Ureter (tissue), 1 donor: ENCODE measurements around the gene NTM. TPM values are rescaled to one million over a fixed set of nuclear protein-coding genes. Genes with fewer than 3 reads are reported as not detected.
"Not testable (repeated sequence)": the region's sequence is repeated elsewhere in the genome, so short reads cannot be mapped to it uniquely, and the experiment has no call there.

Experiments used
- DNase-seq: peaks from one replicate; pipeline ENCODE4 v3.0.0-alpha.2; 2020; ENCODE audit warnings: low spot score
- total RNA-seq: library from RNA; stranded (reverse); gene quantifications from one replicate; pipeline ENCODE4 v1.2.4, GENCODE V29; 2023
- donor health status: DM: yes; HTN: yes; CAD: no.

Gene NTM
- total RNA-seq, 1 donor from 2014 or later = 9.9 TPM

DNA sequence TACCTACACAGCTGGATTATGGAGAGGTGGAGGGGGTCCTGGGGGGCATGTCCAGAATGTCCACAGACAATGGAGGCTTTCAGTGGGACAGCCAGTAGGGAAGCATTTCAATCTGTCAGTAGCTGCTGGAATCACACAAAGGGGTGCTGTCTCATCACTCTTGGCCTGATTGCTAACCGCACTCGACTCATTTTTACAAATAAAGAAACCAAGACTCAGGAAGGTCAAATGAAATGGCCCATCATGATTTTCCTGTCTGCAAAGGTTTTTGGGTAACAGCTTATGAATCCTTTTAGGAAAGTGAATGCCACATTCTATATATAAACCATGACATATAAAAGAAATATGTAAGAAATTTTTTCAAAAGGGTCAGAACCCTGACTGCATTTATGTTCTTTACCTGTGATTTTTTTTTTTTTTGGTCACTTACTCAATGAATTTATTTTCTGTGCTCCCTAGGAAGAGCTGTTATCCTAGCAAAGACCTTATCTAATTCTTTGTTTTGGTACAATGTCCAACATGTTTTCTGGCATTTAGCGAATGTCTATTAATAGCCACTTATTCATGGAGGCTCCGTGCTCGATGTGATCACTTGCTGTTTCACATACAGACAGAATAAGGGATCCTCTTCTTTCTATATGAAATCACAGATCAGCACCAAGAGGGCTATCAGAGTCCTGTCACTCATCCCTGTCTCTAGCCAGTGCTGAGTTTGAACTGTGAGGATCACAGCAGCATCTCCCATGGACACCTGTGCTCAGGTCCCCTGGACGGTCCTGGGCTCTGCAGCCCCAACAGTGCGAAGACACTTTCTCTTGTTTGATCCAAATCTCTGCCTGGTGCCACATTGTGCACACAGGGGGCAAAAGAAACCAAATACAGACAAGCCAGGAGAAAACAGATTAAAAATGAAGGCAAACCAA is 979.7 kb downstream of the NTM start:
- no peak for DNase-seq

DNA sequence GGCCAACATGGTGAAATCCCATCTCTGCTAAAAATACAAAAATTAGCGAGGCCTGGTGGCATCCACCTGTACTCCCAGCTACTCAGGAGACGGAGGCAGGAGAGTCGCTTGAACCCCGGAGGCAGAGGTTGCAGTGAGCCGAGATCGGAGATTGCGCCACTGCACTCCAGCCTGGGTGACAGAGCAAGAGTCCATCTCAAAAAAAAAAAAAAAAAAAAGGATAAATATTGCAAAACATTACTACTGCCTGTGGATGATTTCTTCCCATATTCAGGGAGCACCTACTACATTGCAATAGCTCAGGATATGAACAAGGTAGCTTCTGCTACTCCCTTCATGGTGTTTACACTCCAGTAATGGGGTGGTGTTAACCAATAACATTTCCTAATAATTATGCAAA is 980.6 kb downstream of the NTM start:
- DNase-seq = no peak

DNA sequence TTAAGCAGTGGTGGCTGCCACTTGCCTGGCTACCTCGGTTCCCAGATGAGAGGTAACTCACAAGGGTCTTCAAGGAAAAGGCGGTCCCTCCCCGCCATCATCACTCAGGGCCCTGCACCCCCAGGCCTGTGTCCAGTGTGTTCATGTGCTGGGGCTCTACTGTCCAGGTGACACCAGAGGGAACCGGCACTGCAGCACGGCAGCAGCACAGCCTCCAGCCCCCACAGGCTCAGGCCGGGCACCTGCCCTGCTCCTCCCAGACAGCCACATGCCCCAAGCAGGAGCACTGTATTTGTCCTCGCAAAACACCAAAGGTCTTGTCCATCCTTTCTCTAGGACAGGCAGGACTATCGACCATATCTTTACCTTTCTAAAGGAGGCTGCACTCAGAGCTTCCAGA is 982.1 kb downstream of the NTM start:
- no peak for DNase-seq

DNA sequence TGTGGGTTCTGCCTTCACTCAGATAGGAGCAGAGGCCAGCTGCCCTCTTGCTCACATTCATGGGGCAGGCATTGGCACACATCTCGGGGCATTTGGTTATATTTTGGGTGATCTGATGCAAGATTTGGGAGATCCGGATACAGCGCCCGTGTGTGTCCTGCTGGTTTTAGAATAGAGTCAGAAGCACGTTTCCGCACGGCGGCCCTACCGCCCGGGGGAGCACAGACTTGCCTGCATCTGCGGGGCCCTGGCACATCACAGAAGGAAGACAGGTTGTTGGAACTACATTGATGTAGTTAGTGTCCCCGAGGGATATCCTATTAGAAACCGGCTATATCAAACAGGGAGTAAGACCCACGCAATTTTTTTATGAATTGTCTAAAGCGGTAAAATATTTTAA is 982.8 kb downstream of the NTM start:
- no peak for DNase-seq

DNA sequence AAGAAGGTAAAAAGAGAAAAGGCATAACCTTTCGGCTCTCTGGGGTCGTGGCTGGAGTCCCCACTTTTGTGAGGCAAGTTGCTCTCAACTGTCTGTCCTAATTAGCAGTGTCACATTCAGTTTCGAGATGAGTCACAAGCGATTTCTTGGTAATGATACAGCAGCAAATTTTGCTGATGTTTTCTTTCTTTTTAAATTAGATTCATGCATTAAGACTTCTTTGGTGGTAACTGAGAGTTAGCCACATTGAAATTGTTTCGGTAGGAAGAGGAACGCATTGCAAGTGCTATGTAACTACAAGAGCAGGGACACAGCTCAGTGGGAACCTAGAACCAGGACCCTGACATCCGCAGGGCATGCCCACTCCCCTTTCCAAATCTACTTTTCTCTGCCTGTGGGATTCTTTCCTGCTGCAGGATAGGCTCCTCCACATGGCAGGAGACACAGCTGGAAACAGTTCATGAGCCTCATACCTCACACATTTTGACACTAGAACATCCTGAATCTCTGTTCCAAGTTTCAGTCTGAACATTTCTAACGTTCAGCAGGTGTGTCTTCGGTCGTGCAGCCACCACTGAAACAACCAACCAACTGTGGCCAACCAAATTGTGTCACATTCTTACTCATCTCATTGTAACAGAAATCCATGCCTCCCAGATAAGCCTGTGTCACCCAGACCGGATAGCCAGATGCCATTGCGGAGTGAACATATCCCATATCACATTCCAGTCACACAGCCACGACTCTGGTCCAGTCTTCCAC is 987.6 kb downstream of the NTM start:
- DNase-seq = no peak

DNA sequence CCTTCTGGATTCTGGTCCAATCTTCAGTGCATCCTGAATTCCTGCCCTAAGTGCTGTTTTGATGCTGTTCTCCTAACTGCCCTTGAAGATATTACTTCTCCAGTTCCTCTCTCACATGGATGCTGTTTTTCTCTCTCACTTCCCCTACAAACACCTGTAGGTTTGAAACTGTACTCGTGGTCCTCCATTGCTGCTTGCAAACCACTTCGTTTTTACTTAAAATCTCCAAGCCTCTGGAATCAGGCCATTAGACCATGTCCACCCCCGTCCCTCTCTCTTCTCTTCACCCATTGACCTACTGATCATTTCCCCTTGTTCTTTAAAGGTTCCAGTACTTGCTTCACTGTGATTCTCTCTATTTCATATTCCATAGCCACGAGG is 988.1 kb downstream of the NTM start:
- no peak for DNase-seq

DNA sequence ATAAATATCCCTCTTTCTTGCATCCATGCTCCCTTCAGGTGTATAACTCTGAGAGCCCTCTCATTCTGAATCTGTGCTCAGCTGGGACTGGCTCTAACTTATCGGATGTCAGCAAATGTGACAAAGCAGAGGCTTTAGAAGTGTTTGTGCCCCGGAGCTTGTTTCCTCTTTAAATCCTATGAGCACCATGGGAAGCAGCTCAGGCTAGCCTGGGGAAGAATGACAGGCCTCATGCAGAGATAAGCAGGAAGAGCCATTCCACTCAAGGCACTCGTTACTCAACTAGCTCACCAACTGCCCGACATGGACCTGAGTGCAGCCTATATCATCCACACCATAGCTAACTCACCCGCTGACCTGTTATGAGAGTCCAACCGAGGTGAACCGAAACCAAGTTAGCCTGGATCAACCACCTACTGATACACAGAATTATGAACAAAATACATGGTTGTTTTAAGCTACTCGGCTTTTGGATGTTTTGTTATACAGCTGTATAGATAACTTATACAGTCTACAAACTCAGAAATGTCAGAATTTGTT is 990.7 kb downstream of the NTM start:
- no peak for DNase-seq

DNA sequence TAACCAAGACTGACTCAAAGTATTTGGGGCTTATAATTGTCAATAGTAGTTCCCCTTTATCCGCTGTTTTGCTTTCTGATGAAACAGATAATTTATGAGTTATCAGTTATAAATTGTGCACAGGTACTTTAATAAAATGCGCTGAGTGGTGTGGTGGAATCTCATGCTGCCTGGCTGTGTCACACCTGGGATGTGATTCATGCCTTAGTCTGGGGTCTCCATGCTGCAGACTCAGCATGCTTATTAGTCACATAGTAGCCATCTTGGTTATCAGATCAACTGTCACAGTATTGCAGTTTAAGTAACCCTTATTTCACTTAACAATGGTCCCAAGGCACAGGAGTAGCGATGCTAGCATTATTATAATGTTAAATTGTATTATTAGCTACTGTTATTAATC is 995.2 kb downstream of the NTM start:
- no peak for DNase-seq

DNA sequence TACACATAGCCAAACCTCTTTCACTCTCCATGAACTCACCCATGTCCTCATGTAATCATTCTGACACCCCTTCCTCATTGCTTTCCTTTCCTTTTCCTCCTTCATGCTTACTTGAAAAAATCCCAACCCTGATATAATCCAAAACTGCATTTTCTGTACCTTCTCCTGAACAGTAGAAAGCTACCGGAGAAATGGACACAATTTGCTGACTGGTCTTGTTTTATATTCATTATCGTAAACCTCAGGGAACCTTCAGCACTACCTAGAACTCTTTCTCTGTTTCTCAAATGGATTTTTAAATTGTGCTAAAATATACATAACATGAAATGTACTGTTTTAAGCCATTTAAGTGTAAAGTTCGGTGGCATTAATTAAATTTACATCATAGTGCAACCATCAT is 996.9 kb downstream of the NTM start:
- DNase-seq = no peak

DNA sequence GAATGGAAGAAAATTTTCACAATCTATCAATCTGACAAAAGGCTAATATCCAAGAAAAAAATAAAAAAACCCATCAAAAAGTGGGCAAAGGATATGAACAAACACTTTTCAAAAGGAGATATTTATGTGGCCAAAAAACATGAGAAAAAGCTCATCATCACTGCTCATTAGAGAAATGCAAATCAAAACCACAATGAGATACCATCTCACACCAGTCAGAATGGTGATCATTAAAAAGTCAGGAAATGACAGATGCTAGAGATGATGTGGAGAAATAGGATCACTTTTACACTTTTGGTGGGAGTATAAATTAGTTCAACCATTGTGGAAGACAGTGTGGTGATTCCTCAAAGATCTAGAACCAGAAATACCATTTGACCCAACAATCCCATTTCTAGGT is 999.7 kb downstream of the NTM start:
- DNase-seq = not testable (repeated sequence)

DNA sequence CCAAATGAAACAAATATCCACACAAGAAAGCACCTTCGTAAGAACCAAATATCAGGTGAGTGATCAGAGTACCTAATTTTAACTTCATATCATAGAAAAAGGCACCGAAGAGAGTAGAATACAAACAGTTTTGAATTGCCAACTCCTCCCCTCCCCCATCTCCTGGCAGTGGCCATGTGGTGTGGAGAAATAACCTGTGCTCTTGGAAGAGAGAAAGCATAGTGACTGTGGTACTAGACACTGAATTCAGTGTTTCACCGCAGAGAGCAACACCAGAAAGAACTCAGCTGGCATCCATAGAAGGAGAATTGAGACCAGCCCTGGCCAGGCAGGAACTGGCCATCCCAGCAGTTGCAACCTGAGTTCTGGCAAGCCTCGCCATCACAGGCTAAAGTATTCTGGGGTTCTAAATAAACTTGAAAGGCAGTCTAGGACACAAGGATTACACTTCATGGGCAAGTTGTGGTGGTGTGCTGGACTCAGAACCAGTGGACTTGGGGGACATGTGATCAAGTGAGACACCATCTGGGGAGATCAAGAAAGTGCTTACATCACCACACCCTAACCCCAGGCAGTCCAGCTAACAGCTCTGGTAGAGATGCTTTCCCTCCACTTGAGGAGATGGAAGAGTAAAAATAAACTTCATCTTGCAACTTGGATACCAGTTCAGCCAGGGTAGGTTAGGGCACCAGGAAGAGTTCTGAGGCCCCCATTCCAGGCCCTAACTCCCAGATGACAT is 1003.2 kb downstream of the NTM start:
- DNase-seq = no peak

DNA sequence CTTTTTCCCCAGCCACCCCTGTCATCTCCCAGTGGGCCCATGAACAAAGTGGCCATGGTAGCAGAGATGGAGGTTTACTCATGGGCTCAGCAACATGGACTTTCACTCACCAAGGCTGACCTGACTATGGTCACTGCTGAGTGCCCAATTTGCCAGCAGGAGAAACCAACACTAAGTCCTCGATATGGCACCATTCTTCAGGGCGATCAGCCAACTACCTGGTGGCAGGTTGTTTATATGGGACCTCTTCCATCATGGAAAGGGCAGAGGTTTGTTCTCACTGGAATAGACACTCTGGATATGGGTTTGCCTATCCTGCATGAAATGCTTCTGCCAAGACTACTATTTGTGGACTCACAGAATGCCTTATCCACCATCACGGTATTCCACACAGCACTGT is 1009.1 kb downstream of the NTM start:
- DNase-seq = no peak
